GM12872 (cell line): ENCODE results near the gene ABL1.

Source experiments
- CTCF ChIP-seq: IDR thresholded peaks from 3 replicates; pipeline ENCODE4 v1.5.1; 2011; ENCODE audit warnings: low read depth, mild to moderate bottlenecking, low read length, moderate library complexity; ENCODE audit not compliant: insufficient read depth

Gene ABL1

GRCh38 chr9:130794923-130795495, 40.0 kb upstream of the ABL1 start:
- TF ChIP-seq CTCF: no peak

GRCh38 chr9:130805510-130806326, 29.3 kb upstream of the ABL1 start:
- no peak for TF ChIP-seq CTCF

GRCh38 chr9:130806327-130806716, 28.7 kb upstream of the ABL1 start:
- TF ChIP-seq CTCF: no peak

- no peak for TF ChIP-seq CTCF
These were observed 24.4 kb upstream of the ABL1 start for GRCh38 chr9:130810609-130811136.

GRCh38 chr9:130815242-130815808, 19.7 kb upstream of the ABL1 start:
- no peak for TF ChIP-seq CTCF

- TF ChIP-seq CTCF: no peak
These were observed 17.1 kb upstream of the ABL1 start for GRCh38 chr9:130817914-130818313.

GRCh38 chr9:130820135-130820738, 14.8 kb upstream of the ABL1 start:
- no peak for TF ChIP-seq CTCF
